HepG2 (cell line): ENCODE results near the gene SIK3. TPM values are rescaled to one million over a fixed set of nuclear protein-coding genes. Genes with fewer than 3 reads are reported as not detected.

Experiments used
- ATAC-seq: fragments of 200-7000 bp; cut with Tn5 transposase; 3 replicates; pipeline ENCODE4 v1.9.1; 2020; ENCODE audit warnings: mild to moderate bottlenecking, moderate library complexity
- BruUV-seq: library from RNA; stranded (reverse); fragments of 400-500 nt; replicated peaks from 2 replicates; lab custom pipeline; 2021; lab: Mats Ljungman, UMichigan
- CTCF ChIA-PET: fragments of 300-600 bp; formaldehyde crosslinking; extraction: SDS; loops from one replicate; lab custom pipeline; 2021; ENCODE audit warnings: low total read pairs, inconsistent platforms, low intra/inter-chr PET ratio; lab: Yijun Ruan, JAX
- POLR2A ChIA-PET: fragments of 350-600 bp; sonication (Branson Sonifier 250); formaldehyde crosslinking; loops from one replicate; lab custom pipeline; 2020; ENCODE audit warnings: antibody characterized with exemption, inconsistent platforms; lab: Yijun Ruan, JAX
- DNase-seq: peaks from one replicate; pipeline ENCODE4 v3.0.0-alpha.2; 2015; ENCODE audit warnings: low spot score
- FAIRE-seq: peaks from 3 replicates; lab custom pipeline; 2011; peaks lifted over from hg19 to GRCh38; lab: Jason Lieb, UNC
- H2AFZ ChIP-seq: one replicate; pipeline ENCODE4 v1.6.1; 2011; ENCODE audit warnings: low read length, inconsistent platforms
- H3K27ac ChIP-seq: fragments of 300-600 bp; 3 replicates; pipeline ENCODE4 v1.8.0; 2011; ENCODE audit warnings: mixed run types, mild to moderate bottlenecking, mixed read lengths, low read length, inconsistent platforms; ENCODE audit not compliant: insufficient read depth; ENCODE audit errors: extremely low read length
- H3K27me3 ChIP-seq, 2 experiments: fragments of 200-600 bp in 1 of 2; 2 replicates in 1 of 2; 3 replicates in 1 of 2; pipeline versions ENCODE4 v1.6.0 to v1.8.0; 2011; ENCODE audit warnings: low read length in 2 of 2, mild to moderate bottlenecking in 2 of 2, moderate library complexity in 2 of 2, inconsistent platforms in 1 of 2; ENCODE audit not compliant: insufficient read depth in 2 of 2, control insufficient read depth in 1 of 2
- H3K36me3 ChIP-seq, 2 experiments: fragments of 200-600 bp in 1 of 2; replicated peaks in 1 of 2; 2 replicates in 1 of 2; 3 replicates in 1 of 2; pipeline versions ENCODE4 v1.5.1 to v1.8.0; 2011; ENCODE audit warnings: low read length in 2 of 2, inconsistent platforms in 1 of 2; ENCODE audit not compliant: insufficient read depth in 2 of 2, control insufficient read depth in 1 of 2
- H3K4me1 ChIP-seq: 2 replicates; pipeline ENCODE4 v1.5.1; 2012; ENCODE audit warnings: low read length, inconsistent platforms; ENCODE audit not compliant: insufficient read depth
- H3K4me2 ChIP-seq: 2 replicates; pipeline ENCODE4 v1.6.0; 2011; ENCODE audit warnings: low read depth, low read length, inconsistent platforms
- H3K4me3 ChIP-seq, 3 experiments: fragments of 200-600 bp in 1 of 3; sonication (generic), shearing (Covaris generic) in 1 of 3; replicated peaks in 1 of 3; 2 replicates each; pipeline ENCODE4 v1.5.1; 2011 to 2016; ENCODE audit warnings: low read length in 3 of 3, inconsistent platforms in 2 of 3, low read depth in 2 of 3, mild to moderate bottlenecking in 2 of 3, control low read depth in 1 of 3, mixed read lengths in 1 of 3; ENCODE audit not compliant: insufficient read depth in 1 of 3
- H3K79me2 ChIP-seq: one replicate; pipeline ENCODE4 v1.6.1; 2011; ENCODE audit warnings: low read length, inconsistent platforms; ENCODE audit not compliant: insufficient read depth
- H3K9ac ChIP-seq: 2 replicates; pipeline ENCODE4 v1.6.0; 2011; ENCODE audit warnings: mild to moderate bottlenecking, low read depth, low read length, inconsistent platforms; ENCODE audit not compliant: insufficient read depth
- H3K9me3 ChIP-seq: 2 replicates; pipeline ENCODE4 v1.5.1; 2012; ENCODE audit warnings: mild to moderate bottlenecking, low read length
- H4K20me1 ChIP-seq: 2 replicates; pipeline ENCODE4 v1.6.0; 2011; ENCODE audit warnings: inconsistent platforms, mild to moderate bottlenecking, low read length, moderate library complexity; ENCODE audit not compliant: insufficient read depth
- POLR2AphosphoS5 ChIP-seq: IDR thresholded peaks from 2 replicates; pipeline ENCODE4 v1.6.1; 2012; ENCODE audit warnings: low read depth, low read length
- RNF219 ChIP-seq: sonication (generic); formaldehyde crosslinking; IDR thresholded peaks from 2 replicates; pipeline ENCODE4 v1.5.0; 2020; ENCODE audit warnings: mild to moderate bottlenecking, missing genetic modification reagents
- SMAD3 ChIP-seq: sonication (generic); formaldehyde crosslinking; IDR thresholded peaks from 2 replicates; pipeline ENCODE4 v1.4.0; 2020; ENCODE audit warnings: missing genetic modification reagents
- TIGD3 ChIP-seq: sonication (generic); formaldehyde crosslinking; IDR thresholded peaks from 2 replicates; pipeline ENCODE4 v1.5.1; 2020; ENCODE audit warnings: mild to moderate bottlenecking, missing genetic modification reagents, borderline replicate concordance
- YEATS4 ChIP-seq: sonication (generic); formaldehyde crosslinking; IDR thresholded peaks from 2 replicates; pipeline ENCODE4 v1.4.0; 2020; ENCODE audit warnings: missing genetic modification reagents, borderline replicate concordance
- ZBTB21 ChIP-seq: sonication (generic); formaldehyde crosslinking; IDR thresholded peaks from 2 replicates; pipeline ENCODE4 v1.4.0; 2020; ENCODE audit warnings: missing genetic modification reagents
- ZNF790 ChIP-seq: sonication (generic); formaldehyde crosslinking; IDR thresholded peaks from 2 replicates; pipeline ENCODE4 v1.8.0; 2022; ENCODE audit warnings: missing genetic modification reagents, mild to moderate bottlenecking, borderline replicate concordance
- WGBS: methylation state at CpG from one replicate; pipeline ENCODE4 v1.1.6; 2017; ENCODE audit warnings: low lambda C conversion rate; 5-methylcytosine and 5-hydroxymethylcytosine counted together
- in situ Hi-C: cut with HindIII; loops from 2 replicates; pipeline ENCODE4 v1.10.0; 2017; ENCODE audit warnings: low pct_unique_long_range_greater_than_20kb; ENCODE audit not compliant: extremely low pct_ligation_motif_present
- intact Hi-C: fragments of 100-400 bp; cut with micrococcal nuclease; formaldehyde crosslinking; loops from one replicate; pipeline ENCODE4 v1.10.0; 2022; ENCODE audit not compliant: unreplicated experiment
- polyA plus RNA-seq, 8 experiments: library from polyadenylated mRNA; depleted of rRNA in 3 of 8; stranded (reverse) in 7 of 8; unstranded in 1 of 8; fragments of >200 nt; fragmentation: Illumina TruSeq in 4 of 8; extraction: Trizol in 4 of 8; gene quantifications; 2 replicates each; pipeline versions ENCODE4 v1.2.1 to v1.2.3, GENCODE V29; 2011 to 2016; ENCODE audit warnings: low read depth in 4 of 8, missing spikeins in 1 of 8, mixed read lengths in 1 of 8; ENCODE audit not compliant: insufficient read depth in 1 of 8
- total RNA-seq, 5 experiments: library from RNA; depleted of rRNA; stranded (reverse); fragments of >200 nt; fragmentation: Illumina TruSeq; extraction: Trizol; gene quantifications; 2 replicates each; pipeline ENCODE4 v1.2.3, GENCODE V29; 2016; ENCODE audit warnings: low read depth in 1 of 5

The SIK3 gene
- total and polyA plus RNA-seq, 2 of the 13 experiments (the other 11 are each of a cell fraction or from before 2014, with no cell fraction given): 5.7 to 9.8 TPM

DNA sequence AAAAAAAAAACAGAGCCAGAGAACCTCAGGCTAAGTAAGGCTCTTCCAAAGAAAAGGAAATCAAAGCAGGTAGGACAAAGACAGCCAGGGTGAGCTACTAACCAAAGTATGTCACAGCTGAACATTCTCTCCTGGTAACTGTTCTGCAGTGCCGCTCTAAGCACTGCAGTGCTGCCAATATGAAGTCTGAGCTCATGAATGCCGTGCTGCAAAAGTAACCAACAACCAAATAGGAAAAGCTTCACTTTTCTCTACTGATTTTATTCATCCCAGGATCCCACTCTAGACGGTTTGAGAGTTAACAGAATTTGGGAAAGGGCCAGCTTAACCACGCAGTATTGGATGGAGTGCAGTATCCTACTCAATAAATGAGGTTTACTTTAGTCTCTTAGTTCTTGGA is 3.5 kb downstream of the SIK3 start:
- Histone ChIP-seq H3K4me2 (peak overlapping the region; percentile 91), H3K4me3 (peak overlapping the region in 1 of 3 experiments; percentile 87; a peak in 1 of 6 replicates), H3K9ac (no peak overlapping the region), H2AFZ (no peak overlapping the region), H3K9me3 (no peaks in the 10 kb centered on the region), H3K4me1 (peaks cover 74% of the 10 kb centered on the region), H3K79me2 (peaks cover 78% of the 10 kb centered on the region), H3K36me3 (0 out of 5 replicates have a peak, but pooled peaks cover 0 to 1% of the 10 kb centered on the region in 2 experiments), H3K27me3 (no peaks in the 10 kb centered on the region; a peak in 1 of 5 replicates), H4K20me1 (peaks cover 62% of the 10 kb centered on the region), H3K27ac (no peak overlapping the region)
- WGBS: 66% methylated on average over 4 of the region's 4 CpGs
- intact Hi-C loops: loop anchor here (2.0 to 5.0 kb wide), 2 partner anchors 18 to 72 kb away; no protein-coding TSS in a partner anchor
- FAIRE-seq: no peak
- BruUV-seq: no TSS peak
- in situ Hi-C loops: loop anchor here (5.0 to 10.0 kb wide), 2 partner anchors 212 to 300 kb away; partner anchors contain the start of gene APOA5
- POLR2A ChIA-PET: interaction anchor here (1.2 to 5.8 kb wide), 2 partner anchors 164 to 260 kb away, joined by 3 to 69 read pairs; partner anchors contain the start of gene APOA1
- no peak for DNase-seq
- CTCF ChIA-PET: interaction anchor here (0.7 kb wide), 1 partner anchor 124 kb away, joined by 5 read pairs; no protein-coding TSS in a partner anchor
- no peak for TF ChIP-seq RNF219 (CRISPR knock-in tag)
- TF ChIP-seq POLR2AphosphoS5: no peak
- TF ChIP-seq ZBTB21 (CRISPR knock-in tag): no peak
- no peak for TF ChIP-seq YEATS4
- no peak for TF ChIP-seq ZNF790
- no peak for TF ChIP-seq TIGD3 (CRISPR knock-in tag)
- TF ChIP-seq SMAD3: no peak
- ATAC-seq: no peak
